PC-9 (cell line): ENCODE results near the gene SLX4IP. TPM values are rescaled to one million over a fixed set of nuclear protein-coding genes. Genes with fewer than 3 reads are reported as not detected.

Experiments
- BruUV-seq: library from RNA; stranded (reverse); fragments of 400-500 nt; replicated peaks from 2 replicates; lab custom pipeline; 2021; lab: Mats Ljungman, UMichigan
- CTCF ChIA-PET: fragments of 300-600 bp; sonication (Branson Sonifier 250); formaldehyde crosslinking; loops from one replicate; lab custom pipeline; 2022; ENCODE audit warnings: antibody characterized with exemption; lab: Charles Lee
- POLR2A ChIA-PET: fragments of 300-600 bp; sonication (Branson Sonifier 250); formaldehyde crosslinking; loops from one replicate; lab custom pipeline; 2022; ENCODE audit warnings: antibody characterized with exemption; ENCODE audit not compliant: unreplicated experiment; lab: Charles Lee
- DNase-seq, 2 experiments: peaks; one replicate each; pipeline versions ENCODE4 v3.0.0 to v3.0.0-alpha.2; 2015 to 2022; ENCODE audit warnings: mixed read lengths in 1 of 2
- H2AFZ ChIP-seq: fragments of 200-600 bp; sonication (generic); 2 replicates; pipeline ENCODE4 v1.8.1; 2017; ENCODE audit warnings: antibody characterized with exemption
- H3F3A ChIP-seq: fragments of 200-600 bp; sonication (generic); 2 replicates; pipeline ENCODE4 v1.8.1; 2017; ENCODE audit warnings: antibody characterized with exemption, mild to moderate bottlenecking, low read depth; ENCODE audit not compliant: insufficient read depth
- H3K27ac ChIP-seq: fragments of 200-600 bp; sonication (generic); 2 replicates; pipeline ENCODE4 v1.6.1; 2016; ENCODE audit warnings: mixed run types
- H3K27me3 ChIP-seq: fragments of 200-600 bp; sonication (generic); 2 replicates; pipeline ENCODE4 v1.6.1; 2016; ENCODE audit warnings: low read depth, mixed run types; ENCODE audit not compliant: insufficient read depth
- H3K36me3 ChIP-seq: fragments of 200-600 bp; sonication (generic); 2 replicates; pipeline ENCODE4 v1.6.1; 2016; ENCODE audit warnings: low read depth, mixed run types
- H3K4me1 ChIP-seq: fragments of 200-600 bp; sonication (generic); replicated peaks from 2 replicates; pipeline ENCODE4 v1.6.1; 2016; ENCODE audit warnings: mixed run types; ENCODE audit not compliant: insufficient read depth
- H3K4me2 ChIP-seq: fragments of 200-600 bp; sonication (generic); 2 replicates; pipeline ENCODE4 v1.6.1; 2017; ENCODE audit warnings: mixed run types
- H3K4me3 ChIP-seq: fragments of 200-600 bp; sonication (generic); 2 replicates; pipeline ENCODE4 v1.6.1; 2016; ENCODE audit warnings: mixed run types
- H3K79me2 ChIP-seq: fragments of 200-600 bp; sonication (generic); 2 replicates; pipeline ENCODE4 v1.6.1; 2017; ENCODE audit warnings: low read depth, mixed run types
- H3K9me2 ChIP-seq: fragments of 200-600 bp; sonication (generic); 2 replicates; pipeline ENCODE4 v1.8.1; 2017; ENCODE audit warnings: mild to moderate bottlenecking; ENCODE audit not compliant: insufficient read depth
- H3K9me3 ChIP-seq: fragments of 200-600 bp; sonication (generic); 2 replicates; pipeline ENCODE4 v1.8.1; 2016; ENCODE audit warnings: low read depth; ENCODE audit not compliant: insufficient read depth
- H4K20me1 ChIP-seq: fragments of 200-600 bp; sonication (generic); 2 replicates; pipeline ENCODE4 v1.8.1; 2017; ENCODE audit not compliant: insufficient read depth
- CTCF ChIP-seq: fragments of 200-600 bp; sonication (generic); conservative IDR thresholded peaks from 2 replicates; pipeline ENCODE4 v1.6.1; 2017; ENCODE audit warnings: mixed run types, antibody characterized with exemption, mild to moderate bottlenecking, moderate library complexity
- EZH2 ChIP-seq: fragments of 200-600 bp; sonication (generic); IDR thresholded peaks from 2 replicates; pipeline ENCODE4 v1.8.0; 2017; ENCODE audit warnings: antibody characterized with exemption, low read depth
- intact Hi-C: fragments of 100-400 bp; cut with micrococcal nuclease; formaldehyde crosslinking; loops from one replicate; pipeline ENCODE4 v1.10.0; 2022; ENCODE audit not compliant: unreplicated experiment
- total RNA-seq: library from RNA; stranded (reverse); gene quantifications from 2 replicates; pipeline ENCODE4 v1.2.3, GENCODE V29; 2021

The SLX4IP gene
- total RNA-seq, 1 experiment from 2014 or later: 13.4 TPM

GRCh38 chr20:10673176-10673841 lies 238.2 kb downstream of the SLX4IP start:
- no peaks in the 10 kb centered on the region for H4K20me1 ChIP-seq
- H3F3A ChIP-seq: no peaks in the 10 kb centered on the region; the same call in 1 of the 2 replicates
- peaks cover 47% of the 10 kb centered on the region for H3K79me2 ChIP-seq
- H2AFZ ChIP-seq: peak overlapping the region; percentile 74
- TF ChIP-seq EZH2: no peak
- TF ChIP-seq CTCF: no peak
- H3K9me2 ChIP-seq: no peaks in the 10 kb centered on the region
- peak overlapping the region; percentile 84 for H3K4me3 ChIP-seq
- intact Hi-C loops: loop anchor here (2.0 to 5.0 kb wide), 7 partner anchors 81 to 1056 kb away; no protein-coding TSS in a partner anchor
- H3K36me3 ChIP-seq: peaks cover 5% of the 10 kb centered on the region; the same call in 1 of the 2 replicates
- ChIA-PET POLR2A (interaction anchor here (0.6 kb wide), 1 partner anchor 357 kb away, joined by 6 read pairs; no protein-coding TSS in a partner anchor), CTCF (interaction anchor here (0.6 to 0.7 kb wide), 4 partner anchors 30 to 225 kb away, joined by 3 to 7 read pairs (median 3); no protein-coding TSS in a partner anchor)
- H3K9me3 ChIP-seq: no peaks in the 10 kb centered on the region
- peak overlapping the region; percentile 97 for H3K27ac ChIP-seq
- peaks cover 16% of the 10 kb centered on the region for H3K4me1 ChIP-seq
- H3K27me3 ChIP-seq: no peaks in the 10 kb centered on the region
- BruUV-seq: TSS peak; percentile 55
- DNase-seq: peak in 1 of 2 experiments; percentile 27
- H3K4me2 ChIP-seq: peak overlapping the region; percentile 79

- H3K9me3 ChIP-seq: no peaks in the 10 kb centered on the region
- peak within 1 kb of the TSS; percentile 97 for H3K27ac ChIP-seq
- BruUV-seq: no TSS peak
- no peaks in the 10 kb centered on the region for H3K27me3 ChIP-seq
- POLR2A ChIA-PET: interaction anchor here (0.6 to 0.7 kb wide), 3 partner anchors 149 to 358 kb away, joined by 4 to 6 read pairs (median 6); partner anchors contain the start of gene MKKS
- H3K79me2 ChIP-seq: peaks cover 40% of the 10 kb centered on the region
- H3K36me3 ChIP-seq: no peaks in the 10 kb centered on the region; the same call in 1 of the 2 replicates
- peak within 1 kb of the TSS; percentile 79 for H3K4me2 ChIP-seq
- intact Hi-C loops: loop anchor here (1.0 to 5.0 kb wide), 15 partner anchors 33 to 1057 kb away; partner anchors contain the start of gene MKKS
- DNase-seq: peak; percentile 79 to 97
- no peaks in the 10 kb centered on the region for H3K9me2 ChIP-seq
- no peaks in the 10 kb centered on the region; the same call in 1 of the 2 replicates for H3F3A ChIP-seq
- no peaks in the 10 kb centered on the region for H4K20me1 ChIP-seq
- TF ChIP-seq EZH2: no peak
- peaks cover 16% of the 10 kb centered on the region for H3K4me1 ChIP-seq
- CTCF ChIA-PET: interaction anchor here (0.6 to 0.7 kb wide), 6 partner anchors 30 to 618 kb away, joined by 3 to 10 read pairs (median 3); no protein-coding TSS in a partner anchor
- peak within 1 kb of the TSS; percentile 84 for H3K4me3 ChIP-seq
- H2AFZ ChIP-seq: peak within 1 kb of the TSS; percentile 74
Observed at GRCh38 chr20:10673842-10674683, 239.0 kb downstream of the SLX4IP start, which contains the start of gene JAG1. Gene JAG1 (minus strand): TSS chr20:10673999. CDS start chr20:10673530, 469 bp downstream.

- TSS peak; percentile 71 for BruUV-seq
- intact Hi-C loops: loop anchor here (1.0 to 5.0 kb wide), 15 partner anchors 32 to 1058 kb away; partner anchors contain the start of gene MKKS
- ChIA-PET POLR2A (interaction anchor here (0.6 to 0.7 kb wide), 7 partner anchors 14 to 782 kb away, joined by 4 to 8 read pairs (median 6); partner anchors contain the start of gene MKKS), CTCF (interaction anchor here (0.6 to 0.7 kb wide), 4 partner anchors 62 to 617 kb away, joined by 3 to 10 read pairs (median 4); no protein-coding TSS in a partner anchor)
- H3K27me3 ChIP-seq: no peaks in the 10 kb centered on the region
- no peaks in the 10 kb centered on the region for H3K9me2 ChIP-seq
- peak overlapping the region; percentile 97 for H3K27ac ChIP-seq
- peak overlapping the region; percentile 74 for H2AFZ ChIP-seq
- no peaks in the 10 kb centered on the region for H3K36me3 ChIP-seq
- TF ChIP-seq EZH2: no peak
- peak; percentile 91 for TF ChIP-seq CTCF
- peaks cover 33% of the 10 kb centered on the region for H3K79me2 ChIP-seq
- no peaks in the 10 kb centered on the region for H4K20me1 ChIP-seq
- H3F3A ChIP-seq: no peaks in the 10 kb centered on the region; the same call in 1 of the 2 replicates
- peak overlapping the region; percentile 84 for H3K4me3 ChIP-seq
- H3K9me3 ChIP-seq: no peaks in the 10 kb centered on the region
- DNase-seq: peak; percentile 62 to 89
- H3K4me1 ChIP-seq: peaks cover 16% of the 10 kb centered on the region
- peak overlapping the region; percentile 79 for H3K4me2 ChIP-seq
Observed at GRCh38 chr20:10674684-10675449, 239.8 kb downstream of the SLX4IP start.
